ENCODE measurements around the gene AATF. TPM values are rescaled to one million over a fixed set of nuclear protein-coding genes. Genes with fewer than 3 reads are reported as not detected.

The AATF gene
- total RNA-seq, 4 donors from 2014 or later, result 16.5 to 54.2 (median 26.9) TPM

- no peaks in the 10 kb centered on the region for H3K9me3 ChIP-seq
- no peaks in the 10 kb centered on the region for H3K4me1 ChIP-seq
- intact Hi-C loops (cut with DNase I; ENCODE audit: low total_unique reads), result no loop called here
- no peak for DNase-seq
- TF ChIP-seq EP300 (IDR thresholded peaks at IDR 0.05; ENCODE audit: low read depth) (no peak), CTCF (IDR thresholded peaks at IDR 0.05) (no peak), POLR2A (IDR thresholded peaks at IDR 0.05) (no peak), POLR2AphosphoS5 (IDR thresholded peaks at IDR 0.05) (no peak)
- in situ Hi-C loops (cut with MboI; ENCODE audit: low pct_ligation_motif_present in 1 of 4, low pct_unique_long_range_greater_than_20kb in 1 of 4, low sequenced_read_pairs in 3 of 4), result no loop called here
- peaks cover 72% of the 10 kb centered on the region for H3K27me3 ChIP-seq
- no peaks in the 10 kb centered on the region for H3K36me3 ChIP-seq
- H3K27ac ChIP-seq, result no peak overlapping the region
- H3K4me3 ChIP-seq, result no peak overlapping the region
Observed at GRCh38 chr17:36922175-36922574, 26.6 kb upstream of the AATF start.

- intact Hi-C loops (cut with DNase I; ENCODE audit: low total_unique reads) (no loop called here), in situ Hi-C loops (cut with MboI; ENCODE audit: low pct_ligation_motif_present in 1 of 4, low pct_unique_long_range_greater_than_20kb in 1 of 4, low sequenced_read_pairs in 3 of 4) (no loop called here)
- Histone ChIP-seq H3K27me3 (peaks cover 79% of the 10 kb centered on the region), H3K9me3 (no peaks in the 10 kb centered on the region), H3K4me1 (peaks cover 0 to 5% (median 1%) of the 10 kb centered on the region in 4 donors), H3K4me3 (no peak overlapping the region), H3K36me3 (no peaks in the 10 kb centered on the region), H3K27ac (no peak overlapping the region)
- WGBS, 2 donors (ENCODE audit: low coverage in 1 of 2), result 63 to 83% methylated on average over 1 to 5 of the region's 5 CpGs
- TF ChIP-seq POLR2AphosphoS5 (IDR thresholded peaks at IDR 0.05) (no peak), CTCF (IDR thresholded peaks at IDR 0.05) (no peak)
- no peak for DNase-seq
Observed at GRCh38 chr17:36923814-36924221, 24.9 kb upstream of the AATF start.

- TF ChIP-seq POLR2AphosphoS5 (IDR thresholded peaks at IDR 0.05), result no peak
- TF ChIP-seq POLR2A (IDR thresholded peaks at IDR 0.05), result no peak
- no peak for TF ChIP-seq EP300 (IDR thresholded peaks at IDR 0.05; ENCODE audit: low read depth)
- TF ChIP-seq CTCF (IDR thresholded peaks at IDR 0.05), result no peak
- WGBS, 2 donors (ENCODE audit: low coverage in 1 of 2), result 92 to 94% methylated on average over 3 of the region's 3 CpGs
- H3K27ac ChIP-seq, result no peak overlapping the region
- peaks cover 0 to 5% (median 1%) of the 10 kb centered on the region in 4 donors for H3K4me1 ChIP-seq
- H3K9me3 ChIP-seq, result no peaks in the 10 kb centered on the region
- H3K4me3 ChIP-seq, result no peak overlapping the region
- in situ Hi-C loops (cut with MboI; ENCODE audit: low pct_ligation_motif_present in 1 of 4, low pct_unique_long_range_greater_than_20kb in 1 of 4, low sequenced_read_pairs in 3 of 4), result no loop called here
- intact Hi-C loops (cut with DNase I; ENCODE audit: low total_unique reads), result no loop called here
- DNase-seq, result no peak
- H3K27me3 ChIP-seq, result peaks cover 79% of the 10 kb centered on the region
- no peaks in the 10 kb centered on the region for H3K36me3 ChIP-seq
Observed at GRCh38 chr17:36926226-36926625, 22.5 kb upstream of the AATF start.

GRCh38 chr17:36926701-36927100, 22.1 kb upstream of the AATF start:
- in situ Hi-C loops (cut with MboI; ENCODE audit: low pct_ligation_motif_present in 1 of 4, low pct_unique_long_range_greater_than_20kb in 1 of 4, low sequenced_read_pairs in 3 of 4), result no loop called here

More at GRCh38 chr17:36926701-36927100, 22.1 kb upstream of the AATF start:
- TF ChIP-seq EP300 (IDR thresholded peaks at IDR 0.05; ENCODE audit: low read depth) (no peak), POLR2A (IDR thresholded peaks at IDR 0.05) (no peak), POLR2AphosphoS5 (IDR thresholded peaks at IDR 0.05) (no peak), CTCF (IDR thresholded peaks at IDR 0.05) (no peak)
- Histone ChIP-seq H3K9me3 (no peaks in the 10 kb centered on the region), H3K27ac (no peak overlapping the region), H3K27me3 (peaks cover 79% of the 10 kb centered on the region), H3K4me1 (peaks cover 1 to 5% (median 3%) of the 10 kb centered on the region in 4 donors), H3K4me3 (no peak overlapping the region), H3K36me3 (no peaks in the 10 kb centered on the region)
- 75 to 77% methylated on average over 2 of the region's 2 CpGs for WGBS, 2 donors (ENCODE audit: low coverage in 1 of 2)
- no peak for DNase-seq
- intact Hi-C loops (cut with DNase I; ENCODE audit: low total_unique reads), result no loop called here

Data from transverse colon (tissue), 4 donors.